ENCODE data around the gene AMOT. TPM values are rescaled to one million over a fixed set of nuclear protein-coding genes. Genes with fewer than 3 reads are reported as not detected.

The AMOT gene
- total RNA-seq, 1 donor from 2014 or later: 36.9 TPM

DNA sequence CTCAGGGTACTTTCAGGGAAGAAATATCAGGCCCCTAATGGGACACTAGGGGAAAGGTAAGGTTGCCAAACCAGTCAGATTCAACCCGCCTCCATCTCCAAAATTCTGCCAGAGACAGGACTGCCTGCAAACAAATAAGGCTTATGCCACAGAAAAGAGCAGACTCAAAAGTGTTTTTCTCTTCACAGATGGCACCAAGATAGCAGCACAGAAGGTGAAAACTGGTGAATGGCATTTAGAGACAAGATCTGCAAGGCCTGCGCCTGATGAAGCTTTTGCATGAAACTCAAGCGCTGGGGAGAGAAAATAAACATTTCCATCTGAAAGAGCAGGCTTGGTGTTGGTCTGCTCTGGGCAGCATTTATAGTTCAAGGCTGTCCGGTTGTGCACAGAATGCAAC lies 27.9 kb downstream of the AMOT start:
- no peaks in the 10 kb centered on the region for H3K36me3 Mint-ChIP-seq (ENCODE audit: low read depth, unreplicated experiment)
- no peaks in the 10 kb centered on the region for H3K79me2 ChIP-seq (ENCODE audit: insufficient read depth, low read length)
- H3K27ac Mint-ChIP-seq (ENCODE audit: unreplicated experiment): no peak overlapping the region
- FAIRE-seq (peak; percentile 73), DNase-seq (ENCODE audit: low read depth) (no peak)
- no peaks in the 10 kb centered on the region for H3K27me3 Mint-ChIP-seq (ENCODE audit: low read depth, unreplicated experiment)
- H3K9me3 Mint-ChIP-seq (ENCODE audit: unreplicated experiment): no peaks in the 10 kb centered on the region
- no peaks in the 10 kb centered on the region for H3K36me3 ChIP-seq (ENCODE audit: insufficient read depth, low read length)
- H2AFZ ChIP-seq (ENCODE audit: low read depth, low read length): no peak overlapping the region
- H3K4me3 ChIP-seq (ENCODE audit: insufficient read depth, low read depth, low read length): no peak overlapping the region
- TF ChIP-seq EZH2 (IDR thresholded peaks at IDR 0.05; ENCODE audit: insufficient read depth, low read length): no peak
- TF ChIP-seq, protein P1, sequence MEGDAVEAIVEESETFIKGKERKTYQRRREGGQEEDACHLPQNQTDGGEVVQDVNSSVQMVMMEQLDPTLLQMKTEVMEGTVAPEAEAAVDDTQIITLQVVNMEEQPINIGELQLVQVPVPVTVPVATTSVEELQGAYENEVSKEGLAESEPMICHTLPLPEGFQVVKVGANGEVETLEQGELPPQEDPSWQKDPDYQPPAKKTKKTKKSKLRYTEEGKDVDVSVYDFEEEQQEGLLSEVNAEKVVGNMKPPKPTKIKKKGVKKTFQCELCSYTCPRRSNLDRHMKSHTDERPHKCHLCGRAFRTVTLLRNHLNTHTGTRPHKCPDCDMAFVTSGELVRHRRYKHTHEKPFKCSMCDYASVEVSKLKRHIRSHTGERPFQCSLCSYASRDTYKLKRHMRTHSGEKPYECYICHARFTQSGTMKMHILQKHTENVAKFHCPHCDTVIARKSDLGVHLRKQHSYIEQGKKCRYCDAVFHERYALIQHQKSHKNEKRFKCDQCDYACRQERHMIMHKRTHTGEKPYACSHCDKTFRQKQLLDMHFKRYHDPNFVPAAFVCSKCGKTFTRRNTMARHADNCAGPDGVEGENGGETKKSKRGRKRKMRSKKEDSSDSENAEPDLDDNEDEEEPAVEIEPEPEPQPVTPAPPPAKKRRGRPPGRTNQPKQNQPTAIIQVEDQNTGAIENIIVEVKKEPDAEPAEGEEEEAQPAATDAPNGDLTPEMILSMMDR (IDR thresholded peaks at IDR 0.05; ENCODE audit: insufficient read depth, low read depth, low read length): no peak
- no peaks in the 10 kb centered on the region for H3K4me1 ChIP-seq (ENCODE audit: insufficient read depth, low read length)
- no peak overlapping the region for H3K4me2 ChIP-seq (ENCODE audit: low read length)
- H3K4me1 Mint-ChIP-seq (ENCODE audit: low read depth, unreplicated experiment): peaks cover 4% of the 10 kb centered on the region
- H3K9me3 ChIP-seq (ENCODE audit: insufficient read depth, low read depth, low read length): no peaks in the 10 kb centered on the region
- H3K27ac ChIP-seq (ENCODE audit: low read depth, low read length): no peak overlapping the region
- no peak overlapping the region for H3K9ac ChIP-seq (ENCODE audit: low read length)
- no peak overlapping the region for H3K4me3 Mint-ChIP-seq (ENCODE audit: unreplicated experiment)
- no peaks in the 10 kb centered on the region for H3K27me3 ChIP-seq (ENCODE audit: insufficient read depth, low read length)
- no peaks in the 10 kb centered on the region for H4K20me1 ChIP-seq (ENCODE audit: insufficient read depth, low read length)

DNA sequence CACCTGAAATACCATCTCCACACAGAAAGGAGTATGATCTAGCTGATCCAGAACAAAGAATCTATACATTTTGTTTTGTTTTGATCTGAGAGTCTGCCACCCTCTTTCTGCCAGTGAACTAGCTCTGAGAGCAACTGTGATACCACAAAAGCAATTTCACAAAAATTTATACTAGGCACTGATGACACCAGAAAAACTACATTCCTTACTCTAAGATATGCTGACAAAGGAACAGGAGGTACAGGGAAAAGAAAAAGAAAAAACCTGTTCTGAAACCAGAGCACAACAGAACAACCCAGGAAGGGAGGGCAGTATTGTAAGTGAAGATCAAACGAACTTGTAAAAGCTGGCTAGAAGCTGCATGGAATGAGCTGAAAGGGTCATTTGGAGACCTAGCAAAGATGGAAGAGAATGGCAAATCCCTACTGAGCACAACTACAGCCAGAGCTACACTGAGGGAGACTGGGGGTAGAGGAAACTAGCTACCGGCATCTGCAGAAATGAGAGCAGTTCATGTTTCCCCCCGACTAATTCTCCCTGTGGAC lies 31.9 kb downstream of the AMOT start:
- H4K20me1 ChIP-seq (ENCODE audit: insufficient read depth, low read length): no peaks in the 10 kb centered on the region
- H3K36me3 ChIP-seq (ENCODE audit: insufficient read depth, low read length): no peaks in the 10 kb centered on the region
- no peaks in the 10 kb centered on the region for H3K9me3 Mint-ChIP-seq (ENCODE audit: unreplicated experiment)
- H3K27ac Mint-ChIP-seq (ENCODE audit: unreplicated experiment): no peak overlapping the region
- H3K4me1 ChIP-seq (ENCODE audit: insufficient read depth, low read length): no peaks in the 10 kb centered on the region
- no peak for FAIRE-seq
- H3K27ac ChIP-seq (ENCODE audit: low read depth, low read length): no peak overlapping the region
- H3K9ac ChIP-seq (ENCODE audit: low read length): no peak overlapping the region
- no peak overlapping the region for H3K4me2 ChIP-seq (ENCODE audit: low read length)
- no peaks in the 10 kb centered on the region for H3K36me3 Mint-ChIP-seq (ENCODE audit: low read depth, unreplicated experiment)
- no peak for DNase-seq (ENCODE audit: low read depth)
- no peak for TF ChIP-seq EZH2 (IDR thresholded peaks at IDR 0.05; ENCODE audit: insufficient read depth, low read length)
- TF ChIP-seq, protein P1 (IDR thresholded peaks at IDR 0.05; ENCODE audit: insufficient read depth, low read depth, low read length): no peak
- H3K4me1 Mint-ChIP-seq (ENCODE audit: low read depth, unreplicated experiment): peaks cover 4% of the 10 kb centered on the region
- no peaks in the 10 kb centered on the region for H3K79me2 ChIP-seq (ENCODE audit: insufficient read depth, low read length)
- no peak overlapping the region for H3K4me3 Mint-ChIP-seq (ENCODE audit: unreplicated experiment)
- H3K4me3 ChIP-seq (ENCODE audit: insufficient read depth, low read depth, low read length): no peak overlapping the region
- H3K27me3 Mint-ChIP-seq (ENCODE audit: low read depth, unreplicated experiment): no peaks in the 10 kb centered on the region
- no peak overlapping the region for H2AFZ ChIP-seq (ENCODE audit: low read depth, low read length)
- no peaks in the 10 kb centered on the region for H3K9me3 ChIP-seq (ENCODE audit: insufficient read depth, low read depth, low read length)
- no peaks in the 10 kb centered on the region for H3K27me3 ChIP-seq (ENCODE audit: insufficient read depth, low read length)

DNA sequence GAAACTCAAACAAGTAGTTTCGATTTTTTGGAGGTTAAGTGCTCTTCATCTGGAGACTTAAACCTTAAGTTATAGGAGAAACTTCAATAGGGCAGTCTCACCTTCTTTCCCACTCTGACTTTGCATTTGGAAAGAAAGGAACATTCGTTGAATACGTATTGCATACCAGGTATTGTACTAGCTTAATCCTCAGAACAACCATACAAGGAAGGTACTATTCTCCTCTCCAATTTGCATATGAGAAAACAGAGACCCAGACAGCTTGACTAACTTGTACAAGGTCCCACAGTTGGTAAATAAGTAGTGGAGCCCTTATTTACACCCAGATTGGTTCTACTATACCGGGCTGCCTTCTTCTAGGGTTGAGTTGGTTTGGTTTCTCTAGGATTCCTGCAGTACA lies 32.6 kb downstream of the AMOT start:
- no peaks in the 10 kb centered on the region for H3K27me3 ChIP-seq (ENCODE audit: insufficient read depth, low read length)
- no peak overlapping the region for H2AFZ ChIP-seq (ENCODE audit: low read depth, low read length)
- H3K36me3 ChIP-seq (ENCODE audit: insufficient read depth, low read length): no peaks in the 10 kb centered on the region
- H3K27ac ChIP-seq (ENCODE audit: low read depth, low read length): no peak overlapping the region
- no peaks in the 10 kb centered on the region for H3K9me3 ChIP-seq (ENCODE audit: insufficient read depth, low read depth, low read length)
- no peak overlapping the region for H3K9ac ChIP-seq (ENCODE audit: low read length)
- no peaks in the 10 kb centered on the region for H3K27me3 Mint-ChIP-seq (ENCODE audit: low read depth, unreplicated experiment)
- H4K20me1 ChIP-seq (ENCODE audit: insufficient read depth, low read length): no peaks in the 10 kb centered on the region
- no peaks in the 10 kb centered on the region for H3K79me2 ChIP-seq (ENCODE audit: insufficient read depth, low read length)
- no peak overlapping the region for H3K4me2 ChIP-seq (ENCODE audit: low read length)
- H3K4me3 ChIP-seq (ENCODE audit: insufficient read depth, low read depth, low read length): no peak overlapping the region
- H3K9me3 Mint-ChIP-seq (ENCODE audit: unreplicated experiment): no peaks in the 10 kb centered on the region
- H3K4me1 Mint-ChIP-seq (ENCODE audit: low read depth, unreplicated experiment): peaks cover 4% of the 10 kb centered on the region
- H3K4me1 ChIP-seq (ENCODE audit: insufficient read depth, low read length): no peaks in the 10 kb centered on the region
- no peak overlapping the region for H3K4me3 Mint-ChIP-seq (ENCODE audit: unreplicated experiment)
- no peaks in the 10 kb centered on the region for H3K36me3 Mint-ChIP-seq (ENCODE audit: low read depth, unreplicated experiment)
- DNase-seq (ENCODE audit: low read depth) (no peak), FAIRE-seq (no peak)
- H3K27ac Mint-ChIP-seq (ENCODE audit: unreplicated experiment): no peak overlapping the region
- TF ChIP-seq EZH2 (IDR thresholded peaks at IDR 0.05; ENCODE audit: insufficient read depth, low read length): no peak
- TF ChIP-seq, protein P1 (IDR thresholded peaks at IDR 0.05; ENCODE audit: insufficient read depth, low read depth, low read length): no peak

All from astrocyte (in vitro differentiated cells and primary cell).